Measurements from ENCODE around the gene TRAPPC12. TPM values are rescaled to one million over a fixed set of nuclear protein-coding genes. Genes with fewer than 3 reads are reported as not detected.

TRAPPC12 gene
- total RNA-seq, 1 donor from 2014 or later, result 121 TPM

DNA sequence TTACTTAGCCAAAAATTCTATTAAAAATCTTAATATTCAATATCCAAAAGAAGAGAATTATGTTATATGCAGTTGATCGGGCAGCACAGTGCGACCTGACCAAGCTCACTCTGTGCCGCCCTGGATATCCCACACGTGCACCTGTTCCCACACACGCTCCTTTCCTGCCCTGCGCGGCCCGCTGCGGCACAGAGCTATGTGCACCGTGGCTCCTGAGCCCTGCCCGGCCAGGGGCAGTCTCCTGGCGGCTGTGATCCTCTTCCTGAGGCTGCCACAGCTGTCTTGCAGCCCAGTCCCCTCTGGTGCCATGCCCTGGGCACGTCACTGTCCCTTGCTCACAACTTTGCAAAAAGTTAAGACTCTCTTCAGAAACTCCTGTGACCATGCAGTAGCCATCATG is 29.3 kb downstream of the TRAPPC12 start:
- peaks cover 13% of the 10 kb centered on the region for H3K36me3 Mint-ChIP-seq (ENCODE audit: insufficient read depth)
- H3K27ac Mint-ChIP-seq, result no peak overlapping the region
- H3K4me3 Mint-ChIP-seq (ENCODE audit: low read depth), result no peak overlapping the region
- no peak for DNase-seq (ENCODE audit: low spot score, unreplicated experiment)
- no peaks in the 10 kb centered on the region for H3K4me1 Mint-ChIP-seq (ENCODE audit: low read depth)
- no peaks in the 10 kb centered on the region for H3K27me3 Mint-ChIP-seq
- TF ChIP-seq, protein P1, sequence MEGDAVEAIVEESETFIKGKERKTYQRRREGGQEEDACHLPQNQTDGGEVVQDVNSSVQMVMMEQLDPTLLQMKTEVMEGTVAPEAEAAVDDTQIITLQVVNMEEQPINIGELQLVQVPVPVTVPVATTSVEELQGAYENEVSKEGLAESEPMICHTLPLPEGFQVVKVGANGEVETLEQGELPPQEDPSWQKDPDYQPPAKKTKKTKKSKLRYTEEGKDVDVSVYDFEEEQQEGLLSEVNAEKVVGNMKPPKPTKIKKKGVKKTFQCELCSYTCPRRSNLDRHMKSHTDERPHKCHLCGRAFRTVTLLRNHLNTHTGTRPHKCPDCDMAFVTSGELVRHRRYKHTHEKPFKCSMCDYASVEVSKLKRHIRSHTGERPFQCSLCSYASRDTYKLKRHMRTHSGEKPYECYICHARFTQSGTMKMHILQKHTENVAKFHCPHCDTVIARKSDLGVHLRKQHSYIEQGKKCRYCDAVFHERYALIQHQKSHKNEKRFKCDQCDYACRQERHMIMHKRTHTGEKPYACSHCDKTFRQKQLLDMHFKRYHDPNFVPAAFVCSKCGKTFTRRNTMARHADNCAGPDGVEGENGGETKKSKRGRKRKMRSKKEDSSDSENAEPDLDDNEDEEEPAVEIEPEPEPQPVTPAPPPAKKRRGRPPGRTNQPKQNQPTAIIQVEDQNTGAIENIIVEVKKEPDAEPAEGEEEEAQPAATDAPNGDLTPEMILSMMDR (IDR thresholded peaks at IDR 0.05; ENCODE audit: unreplicated experiment), result no peak
- H3K9me3 Mint-ChIP-seq (ENCODE audit: low read depth), result no peaks in the 10 kb centered on the region

DNA sequence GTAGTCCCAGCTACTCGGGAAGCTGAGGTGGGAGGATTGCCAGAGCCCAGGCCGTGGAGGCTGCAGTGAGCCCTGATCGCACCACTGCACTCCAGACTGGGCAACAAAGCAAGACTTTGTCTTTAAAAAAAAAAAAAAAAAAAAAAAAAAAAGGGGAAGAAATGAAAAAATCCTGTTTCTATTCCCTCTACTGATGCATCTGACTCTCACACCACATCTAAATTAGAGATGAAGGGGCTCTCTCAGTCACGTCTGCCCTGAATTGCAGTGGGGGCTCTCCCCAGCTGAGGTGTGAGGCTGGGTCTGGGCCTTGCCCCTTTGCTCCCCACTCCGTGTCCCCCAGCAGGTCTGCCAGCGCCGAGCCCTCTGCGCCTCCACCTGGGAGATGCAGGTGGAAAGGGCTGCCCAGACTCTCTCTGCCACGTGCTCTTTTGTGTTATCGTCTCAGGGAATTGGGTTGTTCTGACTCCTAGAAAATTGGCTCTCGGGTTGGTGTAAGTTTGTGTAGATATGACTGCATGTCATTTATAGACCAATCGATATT is 30.2 kb downstream of the TRAPPC12 start:
- Mint-ChIP-seq H3K9me3 (ENCODE audit: low read depth) (no peaks in the 10 kb centered on the region), H3K36me3 (ENCODE audit: insufficient read depth) (peaks cover 10% of the 10 kb centered on the region), H3K4me3 (ENCODE audit: low read depth) (no peak overlapping the region), H3K4me1 (ENCODE audit: low read depth) (no peaks in the 10 kb centered on the region), H3K27ac (peak overlapping the region; percentile 61), H3K27me3 (no peaks in the 10 kb centered on the region)
- TF ChIP-seq, protein P1 (IDR thresholded peaks at IDR 0.05; ENCODE audit: unreplicated experiment), result no peak
- no peak for DNase-seq (ENCODE audit: low spot score, unreplicated experiment)

DNA sequence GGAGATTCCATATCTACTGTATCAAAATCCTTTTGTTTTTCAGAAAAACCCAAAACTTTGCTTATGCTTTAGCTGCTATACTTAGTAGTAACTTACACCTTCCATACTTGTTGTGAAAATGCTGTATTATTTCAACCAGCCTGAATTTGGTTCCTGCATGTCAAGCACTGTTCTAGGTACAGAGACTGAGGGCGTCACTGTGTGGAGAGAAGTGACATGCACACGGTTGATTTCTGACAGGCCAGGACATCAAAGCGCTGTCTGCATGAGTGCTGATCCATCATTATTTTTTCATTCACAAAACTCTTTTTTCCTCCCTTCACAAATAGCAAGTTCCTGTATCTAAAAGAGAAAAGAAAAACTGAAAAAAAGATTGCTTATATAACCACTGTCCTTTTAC is 31.6 kb downstream of the TRAPPC12 start:
- peaks cover 9% of the 10 kb centered on the region for H3K36me3 Mint-ChIP-seq (ENCODE audit: insufficient read depth)
- H3K9me3 Mint-ChIP-seq (ENCODE audit: low read depth), result no peaks in the 10 kb centered on the region

DNA sequence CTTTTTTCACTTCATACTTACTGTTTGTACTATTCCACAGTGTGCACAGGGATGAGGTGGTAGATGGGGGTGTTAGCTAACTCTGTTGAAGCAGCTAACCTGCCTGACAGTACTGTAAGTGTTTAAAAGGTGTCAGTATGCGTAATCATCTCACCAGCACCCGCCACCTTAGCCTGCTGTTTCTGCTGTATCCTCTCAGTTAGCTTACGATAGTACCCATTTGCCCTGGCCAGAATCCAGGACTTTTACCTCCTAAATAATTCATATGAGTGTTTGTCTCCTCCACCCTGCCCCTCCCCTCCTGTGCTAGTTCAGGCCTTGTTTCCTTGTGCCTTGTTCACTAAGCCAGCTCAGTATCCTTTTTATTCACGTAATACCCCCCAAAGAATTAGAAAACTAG is 34.2 kb downstream of the TRAPPC12 start:
- H3K4me3 Mint-ChIP-seq (ENCODE audit: low read depth), result no peak overlapping the region

More for the DNA sequence above, 31.6 kb downstream of the TRAPPC12 start:
- H3K27ac Mint-ChIP-seq, result no peak overlapping the region
- no peak for DNase-seq (ENCODE audit: low spot score, unreplicated experiment)
- no peaks in the 10 kb centered on the region for H3K4me1 Mint-ChIP-seq (ENCODE audit: low read depth)
- no peaks in the 10 kb centered on the region for H3K27me3 Mint-ChIP-seq
- TF ChIP-seq, protein P1 (IDR thresholded peaks at IDR 0.05; ENCODE audit: unreplicated experiment), result no peak
- H3K4me3 Mint-ChIP-seq (ENCODE audit: low read depth), result no peak overlapping the region

DNA sequence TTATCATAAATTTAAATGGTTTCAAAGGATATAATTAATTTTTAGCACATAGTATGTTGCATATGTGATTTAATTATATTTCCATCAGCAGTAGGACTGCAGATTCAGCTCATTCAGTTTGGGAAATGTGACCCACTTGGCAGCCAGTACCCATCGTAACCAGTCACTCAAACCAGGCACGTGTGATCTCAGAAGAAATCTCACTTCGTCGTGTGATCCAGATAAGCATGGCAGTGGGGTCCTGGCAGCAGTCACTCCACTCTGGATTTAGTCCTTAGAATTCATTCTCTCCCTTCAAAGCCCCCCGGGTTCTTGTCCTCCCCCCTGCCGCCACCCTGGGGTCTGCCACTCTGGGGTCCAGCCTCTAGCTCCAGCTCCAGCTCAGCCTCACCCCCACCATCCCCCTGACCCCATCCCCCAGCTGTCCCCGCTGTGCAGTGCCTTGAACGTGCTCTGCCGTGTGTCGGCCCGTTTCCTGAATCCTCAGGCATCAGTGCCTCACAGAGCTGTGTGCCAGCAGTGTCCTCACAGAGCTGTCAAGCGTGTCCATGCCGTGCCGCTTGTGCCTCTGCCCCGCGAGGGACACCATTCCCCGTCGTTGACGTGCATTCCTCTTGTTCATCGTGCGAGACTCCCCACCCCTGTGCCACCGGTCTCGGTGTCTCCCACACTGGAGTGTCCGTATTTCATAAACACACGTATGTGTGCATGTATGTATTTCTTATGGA is 34.8 kb downstream of the TRAPPC12 start:
- no peak overlapping the region for H3K4me3 Mint-ChIP-seq (ENCODE audit: low read depth)
- no peaks in the 10 kb centered on the region for H3K9me3 Mint-ChIP-seq (ENCODE audit: low read depth)
- H3K36me3 Mint-ChIP-seq (ENCODE audit: insufficient read depth), result peaks cover 4% of the 10 kb centered on the region
- DNase-seq (ENCODE audit: low spot score, unreplicated experiment), result no peak
- TF ChIP-seq, protein P1 (IDR thresholded peaks at IDR 0.05; ENCODE audit: unreplicated experiment), result no peak
- no peak overlapping the region for H3K27ac Mint-ChIP-seq
- no peaks in the 10 kb centered on the region for H3K27me3 Mint-ChIP-seq
- H3K4me1 Mint-ChIP-seq (ENCODE audit: low read depth), result no peaks in the 10 kb centered on the region

More for the DNA sequence above, 34.2 kb downstream of the TRAPPC12 start:
- TF ChIP-seq, protein P1 (IDR thresholded peaks at IDR 0.05; ENCODE audit: unreplicated experiment), result no peak
- no peaks in the 10 kb centered on the region for H3K4me1 Mint-ChIP-seq (ENCODE audit: low read depth)
- H3K27me3 Mint-ChIP-seq, result no peaks in the 10 kb centered on the region
- DNase-seq (ENCODE audit: low spot score, unreplicated experiment), result no peak
- H3K27ac Mint-ChIP-seq, result no peak overlapping the region
- no peaks in the 10 kb centered on the region for H3K9me3 Mint-ChIP-seq (ENCODE audit: low read depth)
- peaks cover 6% of the 10 kb centered on the region for H3K36me3 Mint-ChIP-seq (ENCODE audit: insufficient read depth)

Measured in progenitor cell of endocrine pancreas (in vitro differentiated cells).